Effector memory CD4-positive, alpha-beta T cell (primary cell): Measurements from ENCODE around the gene SUSD6.
"Not testable (repeated sequence)": the region's sequence is repeated elsewhere in the genome, so short reads cannot be mapped to it uniquely, and the experiment has no call there.

ENCODE experiments used
- DNase-seq, 3 donors: peaks; one replicate each; pipeline ENCODE4 v3.0.0-alpha.2; 2020
- H3K27ac ChIP-seq: 2 replicates; pipeline ENCODE4 v1.7.0; 2013; ENCODE audit warnings: mild to moderate bottlenecking, low read length, moderate library complexity; ENCODE audit not compliant: insufficient read depth, poor library complexity, severe bottlenecking
- H3K27me3 ChIP-seq: replicated peaks from 2 replicates; pipeline ENCODE4 v1.7.0; 2013; ENCODE audit warnings: mild to moderate bottlenecking, low read length; ENCODE audit not compliant: insufficient read depth, control insufficient read depth, poor library complexity, severe bottlenecking
- H3K36me3 ChIP-seq: 2 replicates; pipeline ENCODE4 v1.7.0; 2013; ENCODE audit warnings: mild to moderate bottlenecking, low read length, moderate library complexity; ENCODE audit not compliant: control insufficient read depth, insufficient read depth
- H3K4me1 ChIP-seq: 2 replicates; pipeline ENCODE4 v1.7.0; 2013; ENCODE audit warnings: low read length, mild to moderate bottlenecking; ENCODE audit not compliant: control insufficient read depth, insufficient read depth, poor library complexity, severe bottlenecking
- H3K4me3 ChIP-seq: 2 replicates; pipeline ENCODE4 v1.7.0; 2013; ENCODE audit warnings: low read length, low read depth, mild to moderate bottlenecking; ENCODE audit not compliant: insufficient read depth, poor library complexity, severe bottlenecking
- H3K9me3 ChIP-seq: 2 replicates; pipeline ENCODE4 v1.7.0; 2013; ENCODE audit warnings: mild to moderate bottlenecking, low read length, moderate library complexity; ENCODE audit not compliant: control insufficient read depth

Gene SUSD6

GRCh38 chr14:69644814-69645213, 33.4 kb downstream of the SUSD6 start:
- no peaks in the 10 kb centered on the region for H3K9me3 ChIP-seq

GRCh38 chr14:69647213-69647612, 35.8 kb downstream of the SUSD6 start:
- H3K27ac ChIP-seq: no peak overlapping the region

More at GRCh38 chr14:69644814-69645213, 33.4 kb downstream of the SUSD6 start:
- H3K27ac ChIP-seq: no peak overlapping the region
- peaks cover 9% of the 10 kb centered on the region for H3K4me1 ChIP-seq
- no peak for DNase-seq
- no peaks in the 10 kb centered on the region for H3K36me3 ChIP-seq
- H3K27me3 ChIP-seq: no peaks in the 10 kb centered on the region
- no peak overlapping the region for H3K4me3 ChIP-seq

GRCh38 chr14:69647642-69648041, 36.2 kb downstream of the SUSD6 start:
- H3K27me3 ChIP-seq, DNase-seq, H3K9me3 ChIP-seq, H3K4me3 ChIP-seq, H3K36me3 ChIP-seq, H3K27ac ChIP-seq: not testable (repeated sequence)
- H3K4me1 ChIP-seq: peaks cover 29% of the 10 kb centered on the region

More at GRCh38 chr14:69647213-69647612, 35.8 kb downstream of the SUSD6 start:
- no peaks in the 10 kb centered on the region for H3K9me3 ChIP-seq
- H3K4me3 ChIP-seq: no peak overlapping the region
- no peaks in the 10 kb centered on the region for H3K36me3 ChIP-seq
- DNase-seq: no peak
- peaks cover 26% of the 10 kb centered on the region for H3K4me1 ChIP-seq
- H3K27me3 ChIP-seq: no peaks in the 10 kb centered on the region

- no peaks in the 10 kb centered on the region for H3K27me3 ChIP-seq
- no peak overlapping the region for H3K27ac ChIP-seq
- no peaks in the 10 kb centered on the region for H3K9me3 ChIP-seq
- no peaks in the 10 kb centered on the region for H3K36me3 ChIP-seq
- no peak for DNase-seq
- H3K4me1 ChIP-seq: peaks cover 25% of the 10 kb centered on the region
- H3K4me3 ChIP-seq: no peak overlapping the region
Observed at GRCh38 chr14:69648480-69649451, 37.4 kb downstream of the SUSD6 start.

GRCh38 chr14:69650948-69651369, 39.6 kb downstream of the SUSD6 start:
- H3K36me3 ChIP-seq: no peaks in the 10 kb centered on the region
- no peak overlapping the region for H3K4me3 ChIP-seq
- no peak for DNase-seq
- H3K27ac ChIP-seq: no peak overlapping the region
- no peaks in the 10 kb centered on the region for H3K27me3 ChIP-seq
- no peaks in the 10 kb centered on the region for H3K9me3 ChIP-seq
- H3K4me1 ChIP-seq: peaks cover 25% of the 10 kb centered on the region

- Histone ChIP-seq H3K27me3 (no peaks in the 10 kb centered on the region), H3K4me3 (no peak overlapping the region), H3K36me3 (no peaks in the 10 kb centered on the region), H3K27ac (no peak overlapping the region), H3K9me3 (no peaks in the 10 kb centered on the region), H3K4me1 (peaks cover 25% of the 10 kb centered on the region)
- DNase-seq: no peak
Observed at GRCh38 chr14:69651664-69652063, 40.3 kb downstream of the SUSD6 start.

- Histone ChIP-seq H3K4me3 (no peak overlapping the region), H3K36me3 (no peaks in the 10 kb centered on the region), H3K9me3 (no peaks in the 10 kb centered on the region), H3K27me3 (no peaks in the 10 kb centered on the region), H3K4me1 (peaks cover 25% of the 10 kb centered on the region), H3K27ac (no peak overlapping the region)
- DNase-seq: no peak
Observed at GRCh38 chr14:69652942-69653684, 41.7 kb downstream of the SUSD6 start.

GRCh38 chr14:69654116-69654515, 42.7 kb downstream of the SUSD6 start:
- no peak overlapping the region for H3K4me3 ChIP-seq
- H3K9me3 ChIP-seq: no peaks in the 10 kb centered on the region
- H3K27me3 ChIP-seq: no peaks in the 10 kb centered on the region
- no peak overlapping the region for H3K27ac ChIP-seq
- peaks cover 5% of the 10 kb centered on the region for H3K36me3 ChIP-seq
- DNase-seq: no peak
- peaks cover 21% of the 10 kb centered on the region for H3K4me1 ChIP-seq

- Histone ChIP-seq H3K27me3 (no peaks in the 10 kb centered on the region), H3K36me3 (peaks cover 5% of the 10 kb centered on the region), H3K27ac (no peak overlapping the region), H3K9me3 (no peaks in the 10 kb centered on the region), H3K4me1 (no peaks in the 10 kb centered on the region), H3K4me3 (no peak overlapping the region)
- no peak for DNase-seq
Observed at GRCh38 chr14:69657950-69658355, 46.6 kb downstream of the SUSD6 start.
